Transverse colon (tissue), 4 donors: ENCODE measurements around the gene RNF121. TPM values are rescaled to one million over a fixed set of nuclear protein-coding genes. Genes with fewer than 3 reads are reported as not detected.
A peak's percentile ranks its signal among the peaks of the same experiment; 100 is the strongest.

Experiments used
- DNase-seq: peaks from one replicate; pipeline ENCODE4 v3.0.0-alpha.2; 2019
- H3K27ac ChIP-seq, 4 donors: fragments of 200-600 bp; sonication (generic); 2 replicates each; pipeline ENCODE4 v1.5.1; 2016 to 2018; ENCODE audit warnings: inconsistent platforms in 4 of 4
- H3K27me3 ChIP-seq: fragments of 200-600 bp; sonication (generic); 2 replicates; pipeline ENCODE4 v1.5.1; 2017; ENCODE audit warnings: inconsistent platforms
- H3K36me3 ChIP-seq, 4 donors: fragments of 200-600 bp; sonication (generic); 2 replicates each; pipeline ENCODE4 v1.5.1; 2017 to 2019; ENCODE audit warnings: inconsistent platforms in 4 of 4
- H3K4me1 ChIP-seq, 4 donors: fragments of 200-600 bp; sonication (generic); 2 replicates each; pipeline ENCODE4 v1.5.1; 2017 to 2020; ENCODE audit warnings: inconsistent platforms in 4 of 4
- H3K4me3 ChIP-seq, 4 donors: fragments of 200-600 bp; sonication (generic); 1 replicate in 1 of 4; 2 replicates in 3 of 4; pipeline versions ENCODE4 v1.5.1 to v1.6.1; 2017 to 2019; ENCODE audit warnings: inconsistent platforms in 4 of 4
- H3K9me3 ChIP-seq, 2 donors: fragments of 200-600 bp; sonication (generic); 2 replicates each; pipeline ENCODE4 v1.5.1; 2017 to 2019; ENCODE audit warnings: inconsistent platforms in 2 of 2
- CTCF ChIP-seq, 5 experiments: fragments of 200-600 bp in 3 of 5; fragments of 450-650 bp in 2 of 5; sonication (generic) in 3 of 5; IDR thresholded peaks; 1 replicate in 2 of 5; 2 replicates in 3 of 5; pipeline ENCODE4 v1.5.1; 2016 to 2017; ENCODE audit warnings: antibody characterized with exemption in 5 of 5, inconsistent platforms in 3 of 5, mild to moderate bottlenecking in 2 of 5, moderate library complexity in 1 of 5
- EP300 ChIP-seq: sonication (generic); formaldehyde crosslinking; IDR thresholded peaks from one replicate; pipeline ENCODE4 v1.6.1; 2017; ENCODE audit warnings: antibody characterized with exemption, low read depth
- POLR2A ChIP-seq: fragments of 450-650 bp; IDR thresholded peaks from one replicate; pipeline ENCODE4 v1.6.1; 2016; ENCODE audit warnings: antibody characterized with exemption, mild to moderate bottlenecking, moderate library complexity
- POLR2AphosphoS5 ChIP-seq, 3 donors: sonication (generic); formaldehyde crosslinking; IDR thresholded peaks; one replicate each; pipeline ENCODE4 v1.6.1; 2016; ENCODE audit warnings: antibody characterized with exemption in 3 of 3
- WGBS, 2 donors: methylation state at CpG; one replicate each; pipeline ENCODE4 v1.1.5; 2018; ENCODE audit warnings: low coverage in 1 of 2; 5-methylcytosine and 5-hydroxymethylcytosine counted together
- in situ Hi-C, 4 donors: fragments of 200-750 bp; cut with MboI; loops; one replicate each; pipeline versions ENCODE4 v1.15.0 to v1.15.1; 2017; ENCODE audit warnings: low sequenced_read_pairs in 3 of 4, low pct_ligation_motif_present in 1 of 4, low pct_unique_long_range_greater_than_20kb in 1 of 4
- intact Hi-C: fragments of 100-400 bp; cut with DNase I; formaldehyde crosslinking; loops from one replicate; pipeline ENCODE4 v1.15.1; 2023; ENCODE audit warnings: low total_unique reads
- total RNA-seq, 4 donors: library from RNA; depleted of rRNA; stranded (reverse); fragments of >200 nt; gene quantifications; one replicate each; pipeline ENCODE4 v1.1.0, GENCODE V29; 2016

The RNF121 gene
- total RNA-seq, 4 donors from 2014 or later, result 9.7 to 38.6 (median 31.4) TPM

DNA sequence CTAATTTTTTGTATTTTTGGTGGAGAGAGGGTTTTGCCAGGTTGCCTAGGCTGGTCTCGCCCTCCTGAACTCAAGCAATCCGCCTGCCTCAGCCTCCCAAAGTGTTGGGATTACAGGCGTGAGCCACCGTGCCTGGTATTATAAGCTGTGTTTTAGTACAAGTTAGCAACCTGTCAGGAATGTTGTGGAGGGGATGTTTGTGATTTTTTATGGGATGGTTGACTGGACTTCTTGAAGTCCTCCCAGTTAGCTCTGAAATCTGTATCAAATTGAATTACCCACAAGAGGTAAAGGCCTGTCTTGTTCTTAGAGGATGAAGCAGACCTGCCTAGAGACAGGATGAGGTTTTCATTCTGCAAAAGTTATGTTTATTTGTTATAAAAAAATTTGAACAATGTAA lies 35.8 kb downstream of the RNF121 start:
- intact Hi-C loops (no loop called here), in situ Hi-C loops (no loop called here)
- Histone ChIP-seq H3K9me3 (no peaks in the 10 kb centered on the region), H3K4me1 (peaks cover 0 to 6% (median 0%) of the 10 kb centered on the region in 4 donors), H3K27me3 (no peaks in the 10 kb centered on the region), H3K27ac (no peak overlapping the region), H3K36me3 (peaks cover 0 to 13% (median 4%) of the 10 kb centered on the region in 4 donors), H3K4me3 (no peak overlapping the region)
- TF ChIP-seq POLR2A (no peak), POLR2AphosphoS5 (IDR thresholded peaks at IDR 0.05) (no peak), EP300 (no peak), CTCF (IDR thresholded peaks at IDR 0.05) (no peak)
- no peak for DNase-seq
- WGBS, 2 donors, result 91 to 100% methylated on average over 4 of the region's 4 CpGs

DNA sequence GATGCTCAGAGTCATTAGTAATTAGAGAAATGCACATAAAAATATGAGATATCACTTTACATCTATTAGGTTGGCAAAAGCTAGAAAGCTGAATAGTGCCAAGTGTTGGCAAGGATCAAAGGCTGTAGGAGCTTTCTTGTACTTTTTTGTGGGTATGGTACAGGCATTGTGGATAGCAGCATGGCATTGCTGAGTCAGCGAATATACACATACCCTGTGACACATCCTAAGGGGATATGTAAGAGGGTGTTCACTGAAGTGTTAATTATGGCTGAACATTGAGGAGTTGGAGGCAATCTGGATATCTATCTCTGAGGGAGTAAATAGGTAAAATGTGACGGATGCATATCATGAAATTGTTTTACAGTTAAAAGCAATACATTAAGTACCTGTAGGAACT lies 42.8 kb downstream of the RNF121 start:
- H3K27me3 ChIP-seq, result no peaks in the 10 kb centered on the region
- TF ChIP-seq CTCF (IDR thresholded peaks at IDR 0.05), result no peak
- no peak for TF ChIP-seq EP300
- no peak overlapping the region for H3K27ac ChIP-seq
- no peaks in the 10 kb centered on the region for H3K4me1 ChIP-seq
- no peak overlapping the region for H3K4me3 ChIP-seq
- H3K36me3 ChIP-seq, result peaks cover 0 to 9% (median 2%) of the 10 kb centered on the region in 4 donors
- no peak for DNase-seq
- H3K9me3 ChIP-seq, result no peaks in the 10 kb centered on the region
- intact Hi-C loops, result no loop called here
- in situ Hi-C loops, result no loop called here
- WGBS, 2 donors, result 95% methylated on average over 2 of the region's 2 CpGs

- intact Hi-C loops, result no loop called here
- 92% methylated on average over 5 of the region's 5 CpGs; no CpG with 5 or more reads in 1 of the 2 donors for WGBS, 2 donors
- no peak overlapping the region for H3K4me3 ChIP-seq
- DNase-seq, result no peak
- no peaks in the 10 kb centered on the region for H3K27me3 ChIP-seq
- in situ Hi-C loops, result loop anchor here in 3 of 4 donors (25.0 kb wide), 1 partner anchor 436 kb away; no protein-coding TSS in a partner anchor
- H3K27ac ChIP-seq, result no peak overlapping the region
- H3K9me3 ChIP-seq, result no peaks in the 10 kb centered on the region
- no peaks in the 10 kb centered on the region for H3K4me1 ChIP-seq
- H3K36me3 ChIP-seq, result no peaks in the 10 kb centered on the region
- TF ChIP-seq CTCF (IDR thresholded peaks at IDR 0.05) (no peak), EP300 (no peak), POLR2AphosphoS5 (IDR thresholded peaks at IDR 0.05) (no peak), POLR2A (no peak)
These were observed 47.7 kb downstream of the RNF121 start for GRCh38 chr11:71976551-71976950.

GRCh38 chr11:71977090-71977489 lies 48.2 kb downstream of the RNF121 start:
- WGBS, 2 donors, result 74 to 78% methylated on average over 1 of the region's 1 CpG
- intact Hi-C loops, result no loop called here
- DNase-seq, result no peak
- Histone ChIP-seq H3K36me3 (no peaks in the 10 kb centered on the region), H3K9me3 (no peaks in the 10 kb centered on the region), H3K4me3 (no peak overlapping the region), H3K27ac (no peak overlapping the region), H3K4me1 (no peaks in the 10 kb centered on the region), H3K27me3 (no peaks in the 10 kb centered on the region)
- TF ChIP-seq EP300 (no peak), POLR2AphosphoS5 (IDR thresholded peaks at IDR 0.05) (no peak)
- in situ Hi-C loops, result loop anchor here in 3 of 4 donors (25.0 kb wide), 1 partner anchor 435 kb away; no protein-coding TSS in a partner anchor

GRCh38 chr11:71977743-71978418 lies 49.0 kb downstream of the RNF121 start:
- intact Hi-C loops (no loop called here), in situ Hi-C loops (loop anchor here in 3 of 4 donors (25.0 kb wide), 1 partner anchor 434 kb away; no protein-coding TSS in a partner anchor)
- no peak overlapping the region for H3K4me3 ChIP-seq
- H3K27me3 ChIP-seq, result no peaks in the 10 kb centered on the region
- peak; percentile 56 for DNase-seq
- TF ChIP-seq CTCF (IDR thresholded peaks at IDR 0.05), result peak; percentile 66 to 82 (median 78)
- no peak for TF ChIP-seq POLR2A
- no peaks in the 10 kb centered on the region for H3K9me3 ChIP-seq
- peaks cover 0 to 4% (median 0%) of the 10 kb centered on the region in 4 donors for H3K36me3 ChIP-seq
- H3K27ac ChIP-seq, result no peak overlapping the region
- 41 to 50% methylated on average over 5 to 7 of the region's 7 CpGs for WGBS, 2 donors
- H3K4me1 ChIP-seq, result no peaks in the 10 kb centered on the region
